H9 (cell line): Measurements from ENCODE around the gene CALR3. TPM values are rescaled to one million over a fixed set of nuclear protein-coding genes. Genes with fewer than 3 reads are reported as not detected.
"Not testable (repeated sequence)": the region's sequence is repeated elsewhere in the genome, so short reads cannot be mapped to it uniquely, and the experiment has no call there.

ENCODE experiments used
- DNase-seq: peaks from one replicate; pipeline ENCODE4 v3.0.0-alpha.2; 2017
- H2AFZ ChIP-seq: one replicate; pipeline ENCODE4 v1.6.1; 2013; ENCODE audit warnings: mild to moderate bottlenecking, low read length, control low read depth, moderate library complexity
- H2AK5ac ChIP-seq: 2 replicates; pipeline ENCODE4 v1.6.1; 2013; ENCODE audit warnings: low read length, control low read depth, mixed read lengths; ENCODE audit not compliant: insufficient read length
- H2BK120ac ChIP-seq: one replicate; pipeline ENCODE4 v1.6.1; 2013; ENCODE audit warnings: low read depth, mild to moderate bottlenecking, low read length, control low read depth, inconsistent platforms; ENCODE audit not compliant: poor library complexity, severe bottlenecking
- H2BK12ac ChIP-seq: 2 replicates; pipeline ENCODE4 v1.6.1; 2013; ENCODE audit warnings: low read length, control low read depth, mixed read lengths, low read depth; ENCODE audit not compliant: insufficient read length
- H2BK15ac ChIP-seq: 2 replicates; pipeline ENCODE4 v1.6.1; 2013; ENCODE audit warnings: low read depth, low read length, control low read depth
- H2BK20ac ChIP-seq: one replicate; pipeline ENCODE4 v1.6.1; 2013; ENCODE audit warnings: low read depth, mild to moderate bottlenecking, low read length, control low read depth, inconsistent platforms; ENCODE audit not compliant: poor library complexity, severe bottlenecking
- H2BK5ac ChIP-seq: 2 replicates; pipeline ENCODE4 v1.6.1; 2013; ENCODE audit warnings: low read length, control low read depth, mixed read lengths; ENCODE audit not compliant: insufficient read length
- H3K14ac ChIP-seq: 2 replicates; pipeline ENCODE4 v1.6.1; 2013; ENCODE audit warnings: low read length, control low read depth; ENCODE audit not compliant: insufficient read depth
- H3K18ac ChIP-seq: 2 replicates; pipeline ENCODE4 v1.6.1; 2013; ENCODE audit warnings: low read depth, mild to moderate bottlenecking, mixed read lengths, low read length, control low read depth; ENCODE audit not compliant: insufficient read length
- H3K23ac ChIP-seq: 2 replicates; pipeline ENCODE4 v1.6.1; 2013; ENCODE audit warnings: low read length, control low read depth, mixed read lengths, low read depth; ENCODE audit not compliant: insufficient read length
- H3K23me2 ChIP-seq: 2 replicates; pipeline ENCODE4 v1.6.1; 2013; ENCODE audit warnings: low read depth, mild to moderate bottlenecking, mixed read lengths, low read length, control low read depth; ENCODE audit not compliant: insufficient read length, poor library complexity, severe bottlenecking
- H3K27ac ChIP-seq: 2 replicates; pipeline ENCODE4 v1.5.1; 2013; ENCODE audit warnings: low read length, control low read depth, mixed read lengths, low read depth; ENCODE audit not compliant: insufficient read length
- H3K27me3 ChIP-seq: 2 replicates; pipeline ENCODE4 v1.6.1; 2013; ENCODE audit warnings: low read length, control low read depth, inconsistent platforms; ENCODE audit not compliant: insufficient read depth
- H3K4ac ChIP-seq: 2 replicates; pipeline ENCODE4 v1.6.1; 2013; ENCODE audit warnings: low read depth, mild to moderate bottlenecking, control low read depth, inconsistent platforms, low read length, moderate library complexity
- H3K4me1 ChIP-seq: 2 replicates; pipeline ENCODE4 v1.6.1; 2013; ENCODE audit warnings: low read length, control low read depth, inconsistent platforms; ENCODE audit not compliant: insufficient read depth
- H3K4me2 ChIP-seq: 2 replicates; pipeline ENCODE4 v1.6.1; 2013; ENCODE audit warnings: low read length, control low read depth, mixed read lengths; ENCODE audit not compliant: insufficient read length, insufficient read depth
- H3K56ac ChIP-seq: 2 replicates; pipeline ENCODE4 v1.6.1; 2013; ENCODE audit warnings: low read depth, mild to moderate bottlenecking, mixed read lengths, low read length, control low read depth; ENCODE audit not compliant: insufficient read length
- H3K79me1 ChIP-seq: 2 replicates; pipeline ENCODE4 v1.6.1; 2013; ENCODE audit warnings: low read depth, mild to moderate bottlenecking, moderate library complexity, low read length, control low read depth, inconsistent platforms; ENCODE audit not compliant: insufficient read depth, poor library complexity, severe bottlenecking
- H3K79me2 ChIP-seq: 2 replicates; pipeline ENCODE4 v1.6.1; 2013; ENCODE audit warnings: low read length, control low read depth, inconsistent platforms; ENCODE audit not compliant: insufficient read depth
- H3K9ac ChIP-seq: 2 replicates; pipeline ENCODE4 v1.6.1; 2013; ENCODE audit warnings: low read length, control low read depth, mixed read lengths; ENCODE audit not compliant: insufficient read length; ENCODE audit errors: extremely low read depth
- H3K9me3 ChIP-seq: one replicate; pipeline ENCODE4 v1.6.1; 2013; ENCODE audit warnings: low read depth, low read length, inconsistent platforms; ENCODE audit not compliant: control insufficient read depth
- H3T11ph ChIP-seq: one replicate; pipeline ENCODE4 v1.6.1; 2013; ENCODE audit warnings: mild to moderate bottlenecking, low read length, control low read depth, inconsistent platforms
- H4K20me1 ChIP-seq: one replicate; pipeline ENCODE4 v1.6.1; 2013; ENCODE audit not compliant: control insufficient read depth, insufficient read length, insufficient read depth
- H4K5ac ChIP-seq: 2 replicates; pipeline ENCODE4 v1.6.1; 2013; ENCODE audit warnings: low read depth, mild to moderate bottlenecking, mixed read lengths, low read length, control low read depth; ENCODE audit not compliant: insufficient read length
- H4K8ac ChIP-seq: replicated peaks from 2 replicates; pipeline ENCODE4 v1.6.1; 2013; ENCODE audit warnings: low read length, control low read depth, mixed read lengths, low read depth; ENCODE audit not compliant: insufficient read length
- H4K91ac ChIP-seq: 2 replicates; pipeline ENCODE4 v1.6.1; 2013; ENCODE audit warnings: low read depth, mild to moderate bottlenecking, moderate library complexity, mixed read lengths, low read length, control low read depth; ENCODE audit not compliant: insufficient read length
- H3K27ac Mint-ChIP-seq, 3 experiments: 2 replicates in 2 of 3; 3 replicates in 1 of 3; pipeline ENCODE4 v1.8.0; 2020 to 2021; ENCODE audit warnings: mixed read lengths in 3 of 3, mild to moderate bottlenecking in 1 of 3, moderate library complexity in 1 of 3
- H3K27me3 Mint-ChIP-seq: 2 replicates; pipeline ENCODE4 v1.8.0; 2021; ENCODE audit warnings: low read depth, mild to moderate bottlenecking, moderate library complexity, mixed read lengths
- H3K36me3 Mint-ChIP-seq, 3 experiments: 2 replicates in 2 of 3; 3 replicates in 1 of 3; pipeline ENCODE4 v1.8.0; 2020 to 2021; ENCODE audit warnings: low read depth in 3 of 3, mixed read lengths in 3 of 3; ENCODE audit not compliant: insufficient read depth in 1 of 3
- H3K4me1 Mint-ChIP-seq, 2 experiments: 2 replicates each; pipeline ENCODE4 v1.8.0; 2020; ENCODE audit warnings: mixed read lengths in 2 of 2
- H3K4me3 Mint-ChIP-seq, 2 experiments: 2 replicates in 1 of 2; 3 replicates in 1 of 2; pipeline ENCODE4 v1.8.0; 2020 to 2021; ENCODE audit warnings: mild to moderate bottlenecking in 2 of 2, mixed read lengths in 2 of 2, moderate library complexity in 1 of 2
- H3K9me3 Mint-ChIP-seq, 2 experiments: 2 replicates in 1 of 2; 3 replicates in 1 of 2; pipeline ENCODE4 v1.8.0; 2020; ENCODE audit warnings: mild to moderate bottlenecking in 2 of 2, mixed read lengths in 2 of 2, moderate library complexity in 1 of 2
- WGBS: extraction: QIAGEN DNeasy Blood & Tissue Kit; methylation state at CpG from one replicate; pipeline ENCODE4 v1.1.7; 2013; ENCODE audit warnings: missing lambda C conversion rate, low lambda C conversion rate, mixed read lengths; ENCODE audit not compliant: insufficient read length; ENCODE audit errors: extremely low coverage; 5-methylcytosine and 5-hydroxymethylcytosine counted together
- total RNA-seq: library from RNA; stranded (reverse); gene quantifications from 2 replicates; pipeline ENCODE4 v1.2.1, GENCODE V29; 2021
- TF ChIP-seq, protein P1 (sequence below): fragments of 200-600 bp; sonication (generic); conservative IDR thresholded peaks from 3 replicates; pipeline ENCODE4 v1.8.0; 2021; ENCODE audit warnings: antibody characterized with exemption, mild to moderate bottlenecking

The CALR3 gene
- total RNA-seq, 1 experiment from 2014 or later = 0.44 TPM

GRCh38 chr19:16544473-16545231 lies 48.7 kb upstream of the CALR3 start:
- peaks cover 15% of the 10 kb centered on the region; the same call in 1 of the 2 replicates for H3K79me2 ChIP-seq
- no peak overlapping the region for H3K23ac ChIP-seq
- H2AFZ ChIP-seq = no peak overlapping the region
- no peaks in the 10 kb centered on the region for H3K27me3 Mint-ChIP-seq
- no peak overlapping the region for H2BK12ac ChIP-seq
- H3K27me3 ChIP-seq = no peaks in the 10 kb centered on the region
- H3K9me3 ChIP-seq = no peaks in the 10 kb centered on the region
- H3K56ac ChIP-seq = no peak overlapping the region
- no peak overlapping the region for H4K5ac ChIP-seq
- no peak overlapping the region for H4K8ac ChIP-seq
- H3K14ac ChIP-seq = no peak overlapping the region
- H2AK5ac ChIP-seq = no peak overlapping the region
- no peaks in the 10 kb centered on the region; the same call in 1 of the 2 replicates for H3K4me1 ChIP-seq
- H2BK5ac ChIP-seq = no peak overlapping the region
- TF ChIP-seq, protein P1, sequence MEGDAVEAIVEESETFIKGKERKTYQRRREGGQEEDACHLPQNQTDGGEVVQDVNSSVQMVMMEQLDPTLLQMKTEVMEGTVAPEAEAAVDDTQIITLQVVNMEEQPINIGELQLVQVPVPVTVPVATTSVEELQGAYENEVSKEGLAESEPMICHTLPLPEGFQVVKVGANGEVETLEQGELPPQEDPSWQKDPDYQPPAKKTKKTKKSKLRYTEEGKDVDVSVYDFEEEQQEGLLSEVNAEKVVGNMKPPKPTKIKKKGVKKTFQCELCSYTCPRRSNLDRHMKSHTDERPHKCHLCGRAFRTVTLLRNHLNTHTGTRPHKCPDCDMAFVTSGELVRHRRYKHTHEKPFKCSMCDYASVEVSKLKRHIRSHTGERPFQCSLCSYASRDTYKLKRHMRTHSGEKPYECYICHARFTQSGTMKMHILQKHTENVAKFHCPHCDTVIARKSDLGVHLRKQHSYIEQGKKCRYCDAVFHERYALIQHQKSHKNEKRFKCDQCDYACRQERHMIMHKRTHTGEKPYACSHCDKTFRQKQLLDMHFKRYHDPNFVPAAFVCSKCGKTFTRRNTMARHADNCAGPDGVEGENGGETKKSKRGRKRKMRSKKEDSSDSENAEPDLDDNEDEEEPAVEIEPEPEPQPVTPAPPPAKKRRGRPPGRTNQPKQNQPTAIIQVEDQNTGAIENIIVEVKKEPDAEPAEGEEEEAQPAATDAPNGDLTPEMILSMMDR = no peak
- no peak overlapping the region for H4K91ac ChIP-seq
- no peak overlapping the region for H2BK20ac ChIP-seq
- peaks cover 13 to 19% (median 19%) of the 10 kb centered on the region in 3 experiments; a peak in 6 of 7 replicates for H3K36me3 Mint-ChIP-seq
- no peak overlapping the region for H2BK120ac ChIP-seq
- WGBS = no CpG with 5 or more reads among the region's 11 CpGs
- H3K79me1 ChIP-seq = peaks cover 11% of the 10 kb centered on the region
- H3K4me3 Mint-ChIP-seq = peak overlapping the region; percentile 11 to 22; a peak in 4 of 5 replicates
- no peaks in the 10 kb centered on the region for H4K20me1 ChIP-seq
- H3K4me2 ChIP-seq = no peak overlapping the region
- H3K4me1 Mint-ChIP-seq = peaks cover 13 to 16% of the 10 kb centered on the region in 2 experiments
- no peak overlapping the region for H3K18ac ChIP-seq
- H3K23me2 ChIP-seq = peaks cover 13% of the 10 kb centered on the region
- H3K9ac ChIP-seq = no peak overlapping the region
- H3T11ph ChIP-seq = no peak overlapping the region
- no peak for DNase-seq
- no peak overlapping the region for H2BK15ac ChIP-seq
- no peaks in the 10 kb centered on the region for H3K9me3 Mint-ChIP-seq
- H3K27ac ChIP-seq = no peak overlapping the region
- peak overlapping the region; percentile 14 to 83 (median 75); a peak in 5 of 7 replicates for H3K27ac Mint-ChIP-seq
- no peak overlapping the region for H3K4ac ChIP-seq

DNA sequence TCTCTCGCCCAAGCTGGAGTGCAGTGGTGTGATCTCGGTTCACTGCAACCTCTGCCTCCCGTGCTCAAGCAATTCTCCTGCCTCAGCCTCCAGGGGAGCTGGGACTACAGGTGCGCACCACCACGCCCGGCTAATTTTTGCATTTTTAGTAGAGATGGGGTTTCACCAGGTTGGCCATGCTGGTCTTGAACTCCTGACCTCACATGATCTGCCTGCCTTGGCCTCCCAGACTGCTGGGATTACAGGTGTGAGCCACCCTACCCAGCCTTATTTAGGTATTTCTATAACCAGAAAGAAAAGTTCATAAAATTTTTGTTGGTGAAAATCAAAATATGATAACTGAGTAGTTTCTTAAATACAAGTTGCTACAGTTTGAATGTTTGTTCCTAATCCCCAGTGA lies 47.8 kb upstream of the CALR3 start:
- H4K91ac ChIP-seq, H2BK20ac ChIP-seq, H2BK120ac ChIP-seq, H3K9me3 Mint-ChIP-seq, H3K4me1 ChIP-seq, H3K23ac ChIP-seq, H2AFZ ChIP-seq, H3K14ac ChIP-seq, H3K18ac ChIP-seq, H3K9ac ChIP-seq, DNase-seq, H3K56ac ChIP-seq, H3K27me3 Mint-ChIP-seq, H4K20me1 ChIP-seq, H4K5ac ChIP-seq, H3K4ac ChIP-seq, H2BK5ac ChIP-seq, H3K27ac ChIP-seq, H3K27me3 ChIP-seq, H4K8ac ChIP-seq, H2BK12ac ChIP-seq, H2BK15ac ChIP-seq, H3T11ph ChIP-seq, H2AK5ac ChIP-seq, H3K9me3 ChIP-seq, H3K4me2 ChIP-seq: not testable (repeated sequence)
- Mint-ChIP-seq H3K27ac (peak overlapping the region in 1 of 3 experiments; percentile 55; a peak in 1 of 7 replicates), H3K4me1 (peaks cover 13 to 16% of the 10 kb centered on the region in 2 experiments), H3K36me3 (peaks cover 18 to 28% (median 27%) of the 10 kb centered on the region in 3 experiments; a peak in 6 of 7 replicates), H3K4me3 (peak overlapping the region; percentile 91 to 96)
- peaks cover 14% of the 10 kb centered on the region for H3K79me1 ChIP-seq
- no CpG with 5 or more reads among the region's 6 CpGs for WGBS
- peaks cover 22% of the 10 kb centered on the region; the same call in 1 of the 2 replicates for H3K79me2 ChIP-seq
- peaks cover 13% of the 10 kb centered on the region for H3K23me2 ChIP-seq
